Limb (tissue), 2 donors: Measurements from ENCODE around the gene TTC21A.

Source experiments
- DNase-seq, 2 donors: peaks; one replicate each; pipeline ENCODE4 v3.0.0-alpha.2; 2016; ENCODE audit errors: extremely low spot score in 2 of 2

Gene TTC21A

GRCh38 chr3:39099242-39099641 is 8.2 kb upstream of the TTC21A start:
- no peak for DNase-seq

GRCh38 chr3:39099738-39100499 is 7.6 kb upstream of the TTC21A start:
- DNase-seq, result no peak

- no peak for DNase-seq
Measured at GRCh38 chr3:39100500-39100886, 7.0 kb upstream of the TTC21A start.

- DNase-seq, result no peak
Measured at GRCh38 chr3:39101022-39101689, 6.3 kb upstream of the TTC21A start.

GRCh38 chr3:39102504-39103323 is 4.8 kb upstream of the TTC21A start:
- DNase-seq, result no peak

GRCh38 chr3:39103324-39103693 is 4.2 kb upstream of the TTC21A start:
- no peak for DNase-seq

- no peak for DNase-seq
Measured at GRCh38 chr3:39103791-39104552, 3.5 kb upstream of the TTC21A start.

- no peak for DNase-seq
Measured at GRCh38 chr3:39104961-39105686, 2.4 kb upstream of the TTC21A start.

- no peak for DNase-seq
Measured at GRCh38 chr3:39105687-39106063, 1.8 kb upstream of the TTC21A start.

GRCh38 chr3:39106281-39106811 is 1.1 kb upstream of the TTC21A start:
- peak in 1 of 2 donors; percentile 27 for DNase-seq

- peak in 1 of 2 donors; percentile 17 for DNase-seq
Measured at GRCh38 chr3:39106851-39107387, 561 bp upstream of the TTC21A start.

- DNase-seq, result no peak
Measured at GRCh38 chr3:39108200-39108710, 775 bp downstream of the TTC21A start.

GRCh38 chr3:39109086-39109485 is 1.6 kb downstream of the TTC21A start:
- DNase-seq, result no peak

- no peak for DNase-seq
Measured at GRCh38 chr3:39110041-39110639, 2.7 kb downstream of the TTC21A start.

- no peak for DNase-seq
Measured at GRCh38 chr3:39112113-39112512, 4.6 kb downstream of the TTC21A start.

- DNase-seq, result no peak
Measured at GRCh38 chr3:39112535-39112934, 5.1 kb downstream of the TTC21A start.

GRCh38 chr3:39113291-39113690 is 5.8 kb downstream of the TTC21A start:
- no peak for DNase-seq

GRCh38 chr3:39114456-39114855 is 7.0 kb downstream of the TTC21A start:
- DNase-seq, result no peak

- no peak for DNase-seq
Measured at GRCh38 chr3:39115870-39116269, 8.4 kb downstream of the TTC21A start.

- no peak for DNase-seq
Measured at GRCh38 chr3:39118079-39118478, 10.6 kb downstream of the TTC21A start.
